ENCODE data around the gene CCDC148. TPM values are rescaled to one million over a fixed set of nuclear protein-coding genes. Genes with fewer than 3 reads are reported as not detected.

The CCDC148 gene
- 0.49 and 0.53 TPM in 2 replicates for total RNA-seq (2014; rRNA removed; shearing (Covaris generic))

GRCh38 chr2:158456309-158457066, at the start of gene CCDC148, which contains the start of gene PKP4:
Gene CCDC148 (minus strand): TSS chr2:158456753. CDS start chr2:158456439, 314 bp downstream.
Gene PKP4 (plus strand): TSS chr2:158456952. CDS start chr2:158533185, 76,233 bp downstream.
- peaks cover 4% of the 10 kb centered on the region; the same call in 1 of the 2 replicates for H3K36me3 ChIP-seq
- H3K4me1 ChIP-seq: peaks cover 13% of the 10 kb centered on the region
- peak; percentile 90 to 95 for DNase-seq
- H3K27ac ChIP-seq: peak within 1 kb of the TSS; percentile 85
- H3K27me3 ChIP-seq: no peaks in the 10 kb centered on the region
- no peaks in the 10 kb centered on the region for H3K9me3 ChIP-seq (replicated peaks)
- H3K4me3 ChIP-seq: peak within 1 kb of the TSS; percentile 80

GRCh38 chr2:158505448-158505934, 48.9 kb upstream of the CCDC148 start:
- peak; percentile 69 to 88 for DNase-seq
- H3K27me3 ChIP-seq: no peaks in the 10 kb centered on the region
- H3K4me3 ChIP-seq: no peak overlapping the region
- no peaks in the 10 kb centered on the region for H3K9me3 ChIP-seq (replicated peaks)
- H3K27ac ChIP-seq: peak overlapping the region; percentile 83
- H3K36me3 ChIP-seq: no peaks in the 10 kb centered on the region
- H3K4me1 ChIP-seq: peaks cover 80% of the 10 kb centered on the region

GRCh38 chr2:158504088-158504487, 47.5 kb upstream of the CCDC148 start:
- Histone ChIP-seq H3K9me3 (replicated peaks) (no peaks in the 10 kb centered on the region), H3K4me3 (no peak overlapping the region), H3K27ac (peak overlapping the region; percentile 83), H3K27me3 (no peaks in the 10 kb centered on the region), H3K4me1 (peaks cover 67% of the 10 kb centered on the region), H3K36me3 (no peaks in the 10 kb centered on the region)
- no peak for DNase-seq

GRCh38 chr2:158502974-158503373, 46.4 kb upstream of the CCDC148 start:
- peak overlapping the region; percentile 31 for H3K27ac ChIP-seq
- H3K4me1 ChIP-seq: peaks cover 61% of the 10 kb centered on the region
- H3K27me3 ChIP-seq: no peaks in the 10 kb centered on the region
- H3K36me3 ChIP-seq: no peaks in the 10 kb centered on the region
- no peaks in the 10 kb centered on the region for H3K9me3 ChIP-seq (replicated peaks)
- no peak overlapping the region for H3K4me3 ChIP-seq
- DNase-seq: peak in 1 of 2 experiments; percentile 39

- H3K4me3 ChIP-seq: no peak overlapping the region
- H3K36me3 ChIP-seq: no peaks in the 10 kb centered on the region
- H3K9me3 ChIP-seq (replicated peaks): no peaks in the 10 kb centered on the region
- H3K4me1 ChIP-seq: peaks cover 45% of the 10 kb centered on the region
- DNase-seq: no peak
- H3K27me3 ChIP-seq: no peaks in the 10 kb centered on the region
- no peak overlapping the region for H3K27ac ChIP-seq
Measured at GRCh38 chr2:158501301-158501700, 44.7 kb upstream of the CCDC148 start.

- Histone ChIP-seq H3K27ac (no peak overlapping the region), H3K36me3 (no peaks in the 10 kb centered on the region), H3K27me3 (no peaks in the 10 kb centered on the region), H3K4me1 (peaks cover 35% of the 10 kb centered on the region), H3K4me3 (no peak overlapping the region), H3K9me3 (replicated peaks) (no peaks in the 10 kb centered on the region)
- no peak for DNase-seq
Measured at GRCh38 chr2:158500333-158500732, 43.8 kb upstream of the CCDC148 start.

GRCh38 chr2:158499383-158499782, 42.8 kb upstream of the CCDC148 start:
- no peak for DNase-seq
- Histone ChIP-seq H3K36me3 (no peaks in the 10 kb centered on the region), H3K27ac (no peak overlapping the region), H3K4me3 (no peak overlapping the region), H3K9me3 (replicated peaks) (no peaks in the 10 kb centered on the region), H3K4me1 (peaks cover 26% of the 10 kb centered on the region), H3K27me3 (no peaks in the 10 kb centered on the region)

GRCh38 chr2:158498749-158499136, 42.2 kb upstream of the CCDC148 start:
- no peak overlapping the region for H3K4me3 ChIP-seq
- H3K9me3 ChIP-seq (replicated peaks): no peaks in the 10 kb centered on the region
- no peaks in the 10 kb centered on the region for H3K36me3 ChIP-seq
- DNase-seq: no peak
- peaks cover 21% of the 10 kb centered on the region for H3K4me1 ChIP-seq
- no peak overlapping the region for H3K27ac ChIP-seq
- H3K27me3 ChIP-seq: no peaks in the 10 kb centered on the region

- Histone ChIP-seq H3K27me3 (no peaks in the 10 kb centered on the region), H3K27ac (no peak overlapping the region), H3K4me3 (no peak overlapping the region), H3K4me1 (peaks cover 21% of the 10 kb centered on the region), H3K36me3 (no peaks in the 10 kb centered on the region), H3K9me3 (replicated peaks) (no peaks in the 10 kb centered on the region)
- DNase-seq: no peak
Measured at GRCh38 chr2:158498043-158498748, 41.6 kb upstream of the CCDC148 start.

GRCh38 chr2:158497486-158497885, 40.9 kb upstream of the CCDC148 start:
- no peak for DNase-seq
- Histone ChIP-seq H3K27ac (no peak overlapping the region), H3K4me1 (peaks cover 14% of the 10 kb centered on the region), H3K27me3 (no peaks in the 10 kb centered on the region), H3K4me3 (no peak overlapping the region), H3K9me3 (replicated peaks) (no peaks in the 10 kb centered on the region), H3K36me3 (no peaks in the 10 kb centered on the region)

GRCh38 chr2:158496986-158497385, 40.4 kb upstream of the CCDC148 start:
- Histone ChIP-seq H3K4me3 (no peak overlapping the region), H3K9me3 (replicated peaks) (no peaks in the 10 kb centered on the region), H3K27ac (no peak overlapping the region), H3K27me3 (no peaks in the 10 kb centered on the region), H3K36me3 (no peaks in the 10 kb centered on the region), H3K4me1 (peaks cover 9% of the 10 kb centered on the region)
- no peak for DNase-seq

GRCh38 chr2:158495175-158495574, 38.6 kb upstream of the CCDC148 start:
- peaks cover 8% of the 10 kb centered on the region; the same call in 1 of the 2 replicates for H3K4me1 ChIP-seq
- DNase-seq: no peak
- H3K9me3 ChIP-seq (replicated peaks): no peaks in the 10 kb centered on the region
- no peaks in the 10 kb centered on the region for H3K27me3 ChIP-seq
- H3K36me3 ChIP-seq: no peaks in the 10 kb centered on the region
- no peak overlapping the region for H3K4me3 ChIP-seq
- H3K27ac ChIP-seq: no peak overlapping the region

GRCh38 chr2:158493458-158493857, 36.9 kb upstream of the CCDC148 start:
- H3K4me1 ChIP-seq: peaks cover 16% of the 10 kb centered on the region
- peak in 1 of 2 experiments; percentile 33 for DNase-seq
- H3K27me3 ChIP-seq: no peaks in the 10 kb centered on the region
- no peaks in the 10 kb centered on the region for H3K36me3 ChIP-seq
- H3K9me3 ChIP-seq (replicated peaks): no peaks in the 10 kb centered on the region
- no peak overlapping the region for H3K27ac ChIP-seq
- no peak overlapping the region for H3K4me3 ChIP-seq

- no peak for DNase-seq
- H3K4me1 ChIP-seq: peaks cover 22% of the 10 kb centered on the region
- no peak overlapping the region for H3K4me3 ChIP-seq
- H3K27me3 ChIP-seq: no peaks in the 10 kb centered on the region
- H3K36me3 ChIP-seq: peaks cover 4% of the 10 kb centered on the region; the same call in 1 of the 2 replicates
- H3K9me3 ChIP-seq (replicated peaks): no peaks in the 10 kb centered on the region
- H3K27ac ChIP-seq: no peak overlapping the region
Measured at GRCh38 chr2:158491072-158491471, 34.5 kb upstream of the CCDC148 start.

Measured in SJCRH30 (cell line).